ENCODE results near the gene MRRF.

Gene MRRF

DNA sequence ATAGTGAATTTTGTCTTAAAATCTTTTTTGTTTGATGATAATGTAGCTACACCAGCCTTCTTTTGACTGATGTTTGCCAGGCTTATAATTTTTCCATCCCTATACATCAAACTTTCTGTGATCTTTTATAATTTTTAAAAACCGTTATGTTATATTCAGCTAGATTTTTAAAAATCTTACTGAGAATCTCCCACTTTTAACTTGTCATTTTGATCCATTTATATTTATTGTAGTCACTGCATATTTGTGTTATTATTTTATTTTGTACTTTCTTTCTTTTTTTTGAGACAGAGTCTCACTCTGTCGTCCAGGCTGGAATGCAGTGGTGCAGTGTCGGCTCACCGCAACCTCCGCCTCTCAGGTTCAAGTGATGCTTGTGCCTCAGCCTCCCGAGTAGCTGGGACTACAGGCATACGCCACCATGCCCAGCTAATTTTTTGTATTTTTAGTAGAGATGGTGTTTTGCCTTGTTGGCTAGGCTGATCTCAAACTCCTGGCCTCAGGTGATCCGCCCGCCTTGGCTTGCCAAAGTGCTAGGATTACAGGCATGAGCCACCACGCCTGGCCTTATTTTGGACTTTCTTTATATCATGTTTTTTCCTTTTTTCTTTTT is 12.7 kb downstream of the MRRF start:
- TF ChIP-seq, protein P1, sequence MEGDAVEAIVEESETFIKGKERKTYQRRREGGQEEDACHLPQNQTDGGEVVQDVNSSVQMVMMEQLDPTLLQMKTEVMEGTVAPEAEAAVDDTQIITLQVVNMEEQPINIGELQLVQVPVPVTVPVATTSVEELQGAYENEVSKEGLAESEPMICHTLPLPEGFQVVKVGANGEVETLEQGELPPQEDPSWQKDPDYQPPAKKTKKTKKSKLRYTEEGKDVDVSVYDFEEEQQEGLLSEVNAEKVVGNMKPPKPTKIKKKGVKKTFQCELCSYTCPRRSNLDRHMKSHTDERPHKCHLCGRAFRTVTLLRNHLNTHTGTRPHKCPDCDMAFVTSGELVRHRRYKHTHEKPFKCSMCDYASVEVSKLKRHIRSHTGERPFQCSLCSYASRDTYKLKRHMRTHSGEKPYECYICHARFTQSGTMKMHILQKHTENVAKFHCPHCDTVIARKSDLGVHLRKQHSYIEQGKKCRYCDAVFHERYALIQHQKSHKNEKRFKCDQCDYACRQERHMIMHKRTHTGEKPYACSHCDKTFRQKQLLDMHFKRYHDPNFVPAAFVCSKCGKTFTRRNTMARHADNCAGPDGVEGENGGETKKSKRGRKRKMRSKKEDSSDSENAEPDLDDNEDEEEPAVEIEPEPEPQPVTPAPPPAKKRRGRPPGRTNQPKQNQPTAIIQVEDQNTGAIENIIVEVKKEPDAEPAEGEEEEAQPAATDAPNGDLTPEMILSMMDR (IDR thresholded peaks at IDR 0.05; ENCODE audit: low read depth, low read length): no peak
- no peak for DNase-seq (ENCODE audit: extremely low read depth, low read depth)

DNA sequence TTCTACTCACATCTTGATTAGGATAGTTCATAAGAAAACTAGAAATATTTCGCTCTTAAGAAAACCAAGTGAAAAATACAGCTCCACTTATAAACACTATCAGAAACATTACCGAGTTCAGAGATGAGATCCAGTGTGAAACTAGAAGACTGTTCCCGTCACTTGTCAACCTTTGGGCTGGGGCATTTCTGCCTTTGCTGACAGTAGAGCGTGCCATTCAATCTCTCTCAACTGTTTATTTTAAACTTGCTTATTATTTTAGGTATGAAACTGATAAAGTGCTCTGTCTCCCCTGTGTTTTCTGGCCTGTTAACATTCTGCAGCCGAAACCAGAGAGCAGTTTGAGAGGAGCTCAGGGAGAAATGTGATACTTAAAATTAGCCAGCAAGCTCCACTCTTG is 16.7 kb downstream of the MRRF start:
- no peak for DNase-seq (ENCODE audit: extremely low read depth, low read depth)
- TF ChIP-seq, protein P1 (IDR thresholded peaks at IDR 0.05; ENCODE audit: low read depth, low read length): no peak

DNA sequence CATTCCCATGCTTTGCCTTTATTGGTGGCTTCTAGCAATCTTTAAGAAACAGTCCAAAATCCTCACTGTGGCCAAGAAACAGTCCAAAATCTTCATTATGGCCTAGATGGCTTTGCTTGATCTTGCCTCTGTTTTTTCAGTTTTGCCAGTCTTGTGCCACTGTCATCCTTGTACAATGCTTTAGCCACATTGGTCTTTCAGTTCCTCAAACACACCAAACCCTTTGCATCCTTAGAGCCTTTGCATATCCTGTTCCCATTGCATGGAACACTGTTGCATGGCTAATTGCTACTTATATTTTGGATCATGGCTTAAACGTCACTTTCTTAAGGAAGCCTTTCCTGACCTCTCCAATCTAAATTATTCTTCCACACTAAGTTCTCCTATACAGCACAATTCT is 22.1 kb downstream of the MRRF start:
- TF ChIP-seq, protein P1 (IDR thresholded peaks at IDR 0.05; ENCODE audit: low read depth, low read length): no peak

DNA sequence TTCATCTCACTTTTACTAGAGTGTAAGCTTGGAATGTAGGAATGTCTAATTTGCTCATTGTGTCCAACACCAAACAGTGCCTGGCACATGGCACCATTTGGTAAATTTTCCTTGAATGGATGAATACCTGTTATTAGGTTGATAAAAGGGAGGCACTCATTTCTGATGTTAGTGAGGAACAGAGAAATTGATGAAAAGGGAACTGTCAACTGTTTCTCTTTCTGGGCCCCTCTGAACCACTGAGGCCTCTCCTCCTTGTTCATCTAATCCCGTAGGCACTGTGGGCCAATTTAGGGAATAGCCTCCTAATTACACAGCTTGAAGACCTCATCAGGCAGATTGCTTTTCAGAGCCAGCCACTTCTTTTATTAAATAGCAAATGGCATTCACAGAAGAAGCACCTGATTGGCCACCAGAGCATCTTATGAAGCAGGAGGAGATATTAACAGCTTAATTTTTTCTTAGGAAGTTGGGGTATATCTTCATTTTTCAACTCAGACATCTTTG is 22.6 kb downstream of the MRRF start:
- TF ChIP-seq, protein P1 (IDR thresholded peaks at IDR 0.05; ENCODE audit: low read depth, low read length): no peak
- DNase-seq (ENCODE audit: extremely low read depth, low read depth): no peak

More for the DNA sequence above, 22.1 kb downstream of the MRRF start:
- DNase-seq (ENCODE audit: extremely low read depth, low read depth): no peak

DNA sequence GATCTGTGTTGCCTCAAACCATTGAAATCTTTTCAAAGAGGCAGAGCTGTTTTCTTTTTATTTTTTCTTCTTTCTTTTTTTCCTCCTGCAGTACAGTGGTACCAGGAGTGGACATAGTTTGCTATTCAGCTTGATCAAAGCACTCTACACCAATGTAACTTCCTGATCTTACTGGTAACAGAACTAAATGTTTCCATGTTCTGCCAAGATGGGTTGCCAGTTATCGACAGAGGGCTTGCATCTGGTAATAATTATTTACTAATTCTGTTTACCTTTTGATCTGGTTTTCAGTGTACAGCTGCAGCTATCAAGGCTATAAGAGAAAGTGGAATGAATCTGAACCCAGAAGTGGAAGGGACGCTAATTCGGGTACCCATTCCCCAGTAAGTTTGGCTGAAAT is 26.8 kb downstream of the MRRF start:
- TF ChIP-seq, protein P1 (IDR thresholded peaks at IDR 0.05; ENCODE audit: low read depth, low read length): no peak
- no peak for DNase-seq (ENCODE audit: extremely low read depth, low read depth)

DNA sequence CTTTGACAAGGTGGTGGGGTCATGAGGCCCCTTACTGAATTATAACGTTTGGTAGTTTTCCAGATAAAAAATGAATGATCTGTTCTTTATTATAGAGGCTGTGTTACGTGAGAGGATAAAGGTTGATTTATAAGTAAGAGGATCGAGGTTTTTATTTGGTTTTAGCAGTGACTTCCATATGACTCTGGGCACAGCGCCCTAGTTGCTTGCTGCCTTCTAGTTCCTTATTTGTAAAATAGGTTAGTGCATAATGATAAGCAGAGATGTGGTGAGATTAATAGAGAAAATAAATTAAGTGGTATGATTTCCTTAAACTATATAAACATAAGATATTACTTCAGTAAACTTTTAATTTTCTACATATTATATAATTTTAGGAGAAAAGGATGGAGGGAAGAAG is 29.8 kb downstream of the MRRF start:
- TF ChIP-seq, protein P1 (IDR thresholded peaks at IDR 0.05; ENCODE audit: low read depth, low read length): no peak
- no peak for DNase-seq (ENCODE audit: extremely low read depth, low read depth)

DNA sequence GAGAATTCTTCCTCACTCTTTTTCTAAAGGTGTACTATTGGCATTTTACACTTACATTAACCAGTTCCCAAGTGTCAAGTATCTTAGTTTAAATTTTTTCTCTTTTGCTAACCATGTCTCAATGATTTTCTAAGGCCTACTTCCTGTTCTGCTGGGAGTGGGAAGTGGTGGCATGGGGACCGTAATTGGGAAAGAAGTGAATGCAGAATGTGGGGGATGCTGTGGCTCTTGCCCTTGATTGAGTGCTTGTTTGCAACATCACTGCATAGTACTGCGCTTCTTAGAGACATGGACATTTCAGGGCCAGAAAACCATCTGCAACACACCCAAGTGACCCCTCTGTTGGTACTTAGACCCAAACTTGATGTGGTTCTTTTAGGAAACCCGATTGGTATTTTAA is 32.8 kb downstream of the MRRF start:
- DNase-seq (ENCODE audit: extremely low read depth, low read depth): no peak
- TF ChIP-seq, protein P1 (IDR thresholded peaks at IDR 0.05; ENCODE audit: low read depth, low read length): no peak
